MV-4-11 (cell line): ENCODE results near the gene ADAMTS8.

Experiments
- DNase-seq: peaks from one replicate; lab custom pipeline; 2025; lab: John Stamatoyannopoulos, UW

Gene ADAMTS8

DNA sequence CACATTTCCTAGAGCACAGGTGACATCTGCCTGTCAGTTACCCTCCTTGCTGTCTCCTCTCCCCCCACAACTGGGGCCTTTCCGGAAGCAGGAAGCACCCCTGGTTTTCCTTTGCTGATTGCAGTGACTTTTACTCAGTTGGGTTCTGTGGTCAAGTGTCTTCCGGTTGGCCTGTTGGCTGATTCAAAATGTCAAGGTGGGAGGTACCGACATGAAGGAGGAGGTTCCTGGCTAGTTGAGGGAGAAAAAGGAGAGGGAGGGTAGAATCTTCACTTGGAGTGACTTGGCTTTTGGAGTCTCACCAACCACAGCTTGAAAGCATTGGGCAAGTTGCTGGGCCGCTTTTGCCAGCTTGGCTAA, 10.7 kb upstream of the ADAMTS8 start:
- DNase-seq, result peak; percentile 43

DNA sequence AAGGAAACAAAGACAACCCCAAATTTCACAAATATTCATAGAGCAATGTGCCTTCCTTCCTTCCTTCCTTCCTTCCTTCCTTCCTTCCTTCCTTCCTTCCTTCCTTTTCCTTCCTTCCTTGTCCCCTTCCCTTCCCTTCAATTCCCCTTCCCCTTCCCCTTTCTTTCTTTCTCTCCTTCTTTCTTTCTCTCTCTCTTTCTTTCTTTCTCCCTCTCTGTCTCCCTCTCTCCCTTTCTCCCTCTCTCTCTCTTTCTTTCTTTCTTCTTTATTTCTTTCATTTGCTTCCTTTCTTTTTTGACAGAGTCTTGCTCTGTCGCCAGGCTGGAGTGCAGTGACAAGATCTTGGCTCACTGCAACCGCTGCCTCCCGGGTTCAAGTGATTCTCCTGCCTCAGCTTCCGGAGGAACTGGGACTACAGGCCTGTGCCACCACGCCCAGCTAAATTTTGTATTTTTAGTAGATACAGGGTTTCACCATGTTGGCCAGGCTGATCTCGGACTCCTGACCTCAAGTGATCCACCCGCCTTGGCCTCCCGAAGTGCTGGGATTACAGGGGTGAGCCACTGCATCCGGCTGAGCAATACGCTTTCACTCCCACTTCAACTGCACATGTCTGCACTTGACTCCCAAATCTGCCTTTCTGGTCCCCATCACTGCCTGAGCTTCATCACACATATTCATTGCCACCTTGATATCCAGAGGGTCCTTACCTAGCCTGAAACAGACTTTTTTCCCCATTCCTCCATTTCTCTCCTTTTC, 10.2 kb upstream of the ADAMTS8 start:
- peak; percentile 65 for DNase-seq

DNA sequence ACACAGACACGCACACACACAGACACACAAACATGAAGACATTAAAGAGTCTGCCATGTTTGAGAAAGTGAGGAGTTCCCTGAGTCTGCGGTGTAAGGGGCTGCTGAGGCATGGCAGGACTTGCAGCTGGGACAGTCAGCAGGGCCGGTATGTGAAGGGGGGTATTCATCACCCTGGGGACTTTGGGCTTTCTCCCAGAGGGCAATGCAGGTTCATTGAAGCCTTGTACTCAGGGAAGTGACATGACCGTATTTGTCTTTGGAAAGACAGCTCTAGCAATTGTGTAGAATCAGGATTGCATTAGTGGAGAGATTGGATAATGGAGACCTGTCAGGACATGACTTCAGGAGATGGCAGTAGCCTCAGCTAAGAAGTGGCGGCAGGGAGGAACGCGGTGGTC, 9.4 kb upstream of the ADAMTS8 start:
- no peak for DNase-seq

DNA sequence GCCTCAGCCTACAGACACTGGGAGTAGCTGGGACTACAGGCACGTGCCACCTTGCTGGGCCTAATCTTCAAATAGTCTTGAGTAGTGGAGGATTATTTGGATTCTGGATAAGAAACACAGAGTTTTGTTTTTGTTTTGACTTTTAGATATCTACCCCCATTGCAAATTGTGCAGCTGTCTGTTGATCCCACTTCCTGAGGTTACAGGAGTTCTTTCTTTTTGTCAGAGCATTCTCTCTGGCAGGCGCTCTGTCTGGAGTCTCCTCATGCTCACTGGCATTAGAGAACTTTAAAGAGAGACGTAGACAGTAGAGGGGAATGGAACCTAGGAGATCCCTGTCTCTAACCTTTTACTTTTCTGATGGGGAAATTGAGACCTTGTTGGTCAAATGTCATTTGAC, 7.8 kb upstream of the ADAMTS8 start:
- no peak for DNase-seq

DNA sequence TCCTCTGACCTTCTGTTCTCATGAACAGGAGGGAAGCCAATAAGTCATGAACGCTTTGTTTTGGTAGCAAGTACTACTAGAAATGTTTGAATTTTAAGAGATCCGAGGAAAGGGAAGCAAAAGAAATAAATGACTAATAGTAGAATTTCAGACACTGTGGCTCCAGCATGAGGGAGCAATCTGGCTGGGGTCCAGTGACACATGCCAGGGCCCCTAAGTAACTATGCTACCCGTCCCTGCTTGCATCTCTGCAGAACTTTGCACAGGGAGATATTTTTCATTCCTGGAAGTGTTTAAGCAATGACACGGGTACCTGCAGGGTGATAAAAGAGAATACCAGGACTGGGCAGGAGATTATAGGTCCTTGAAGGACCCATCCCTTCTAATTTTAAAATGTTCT, 7.3 kb upstream of the ADAMTS8 start:
- DNase-seq, result no peak

DNA sequence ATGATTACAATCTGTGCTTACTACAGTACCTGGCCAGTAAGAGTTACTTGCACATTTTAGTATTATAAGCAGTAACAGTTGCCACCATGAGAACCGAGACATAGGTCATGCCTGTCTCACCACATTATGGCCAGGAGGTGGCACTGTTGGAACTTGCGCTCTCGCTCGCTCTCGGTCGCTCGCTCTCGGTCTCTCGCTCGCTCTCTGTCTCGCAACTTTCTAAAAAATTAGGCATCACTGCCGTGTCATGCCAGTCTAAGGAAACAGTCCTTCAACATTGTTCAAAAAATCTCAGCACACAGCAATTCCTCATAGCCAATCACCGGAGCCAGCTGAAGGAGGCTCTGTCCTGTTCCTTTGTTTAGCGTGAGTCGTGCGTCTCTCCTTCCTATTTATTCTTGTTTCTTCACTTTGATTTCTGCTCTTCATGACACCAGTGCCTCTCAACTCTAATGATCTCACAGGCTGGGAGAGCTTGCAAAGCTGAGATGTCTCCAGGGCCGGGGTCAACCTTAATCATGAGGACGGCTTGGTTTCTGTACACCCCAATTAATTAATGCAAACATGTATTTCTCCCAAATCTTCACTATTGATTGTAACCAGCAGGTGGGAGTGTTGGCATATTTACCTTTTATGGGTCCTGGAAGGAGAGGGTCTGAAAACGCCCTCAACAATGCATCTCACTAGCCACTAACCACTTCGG, 6.3 kb upstream of the ADAMTS8 start:
- peak; percentile 69 for DNase-seq

DNA sequence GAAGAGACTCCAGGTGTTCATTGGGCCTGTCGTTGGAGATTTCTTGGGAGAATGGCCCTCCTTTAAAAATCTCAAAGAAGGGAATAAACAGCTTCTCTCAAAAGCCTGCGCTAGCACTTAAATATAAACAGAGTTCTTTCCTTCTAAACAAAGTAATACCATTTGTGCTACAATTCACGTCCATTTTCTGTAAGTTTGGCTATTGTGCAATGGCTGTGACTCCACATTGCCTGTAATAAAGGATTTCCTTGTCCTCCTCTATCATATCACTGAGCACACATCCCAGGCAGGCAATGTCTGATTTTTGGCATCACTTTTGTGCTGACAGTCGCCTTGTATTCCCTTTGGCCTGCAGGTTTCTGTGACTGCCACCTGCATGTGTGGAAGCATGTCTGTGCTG, 4.9 kb upstream of the ADAMTS8 start:
- DNase-seq, result no peak

DNA sequence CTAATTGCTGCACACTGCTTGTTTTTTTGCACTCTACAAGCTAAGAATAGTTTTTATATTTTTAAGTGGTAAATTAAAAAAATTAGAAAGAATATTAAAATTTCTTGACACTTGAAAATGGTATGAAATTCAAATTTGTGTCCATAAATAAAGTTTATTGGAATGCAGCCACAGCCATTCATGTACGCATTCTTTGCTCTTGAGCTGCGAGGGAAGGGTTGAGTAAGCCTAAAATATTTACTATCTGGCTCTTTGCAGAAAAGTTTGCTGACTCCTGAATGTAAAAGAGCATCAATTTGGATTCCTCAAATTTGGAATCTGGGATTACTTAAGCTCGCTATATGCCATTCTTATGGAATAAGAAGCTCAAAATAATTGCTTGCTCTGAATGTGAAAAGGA, 3.4 kb upstream of the ADAMTS8 start:
- no peak for DNase-seq

GRCh38 chr11:130431331-130431773, 2.9 kb upstream of the ADAMTS8 start:
- peak; percentile 13 for DNase-seq

- DNase-seq, result no peak
Measured at GRCh38 chr11:130429983-130430382, 1.6 kb upstream of the ADAMTS8 start.

DNA sequence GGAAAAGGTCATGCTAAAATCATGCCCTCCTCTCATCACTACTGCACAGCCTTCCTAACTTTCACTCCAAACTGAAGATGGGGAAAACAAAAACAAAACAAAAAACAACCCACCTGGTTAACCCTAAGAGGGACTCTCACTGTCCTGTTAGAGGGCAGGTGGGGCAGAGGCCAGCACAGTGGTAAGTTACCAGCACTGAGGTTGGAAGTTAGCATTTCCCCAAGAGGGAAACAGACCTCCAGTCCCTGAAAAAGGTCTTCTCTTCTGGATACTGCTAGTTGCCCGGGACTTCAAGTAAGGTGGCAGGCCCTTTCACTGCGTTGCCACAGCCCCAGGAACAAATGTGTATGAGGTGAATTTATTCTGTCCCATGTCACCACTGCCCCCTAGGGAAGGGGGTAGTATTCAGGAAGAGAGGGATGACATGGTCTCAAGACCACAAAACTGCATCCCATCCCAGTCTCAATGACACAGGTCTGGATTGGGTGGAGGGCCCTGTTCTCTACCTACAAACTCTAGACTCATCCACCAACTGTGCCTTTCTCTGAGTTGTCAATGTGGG, 792 bp upstream of the ADAMTS8 start:
- DNase-seq, result no peak

- DNase-seq, result no peak
Measured at GRCh38 chr11:130427581-130428315, 661 bp downstream of the ADAMTS8 start.

- DNase-seq, result no peak
Measured at GRCh38 chr11:130426837-130427341, 1.5 kb downstream of the ADAMTS8 start.

DNA sequence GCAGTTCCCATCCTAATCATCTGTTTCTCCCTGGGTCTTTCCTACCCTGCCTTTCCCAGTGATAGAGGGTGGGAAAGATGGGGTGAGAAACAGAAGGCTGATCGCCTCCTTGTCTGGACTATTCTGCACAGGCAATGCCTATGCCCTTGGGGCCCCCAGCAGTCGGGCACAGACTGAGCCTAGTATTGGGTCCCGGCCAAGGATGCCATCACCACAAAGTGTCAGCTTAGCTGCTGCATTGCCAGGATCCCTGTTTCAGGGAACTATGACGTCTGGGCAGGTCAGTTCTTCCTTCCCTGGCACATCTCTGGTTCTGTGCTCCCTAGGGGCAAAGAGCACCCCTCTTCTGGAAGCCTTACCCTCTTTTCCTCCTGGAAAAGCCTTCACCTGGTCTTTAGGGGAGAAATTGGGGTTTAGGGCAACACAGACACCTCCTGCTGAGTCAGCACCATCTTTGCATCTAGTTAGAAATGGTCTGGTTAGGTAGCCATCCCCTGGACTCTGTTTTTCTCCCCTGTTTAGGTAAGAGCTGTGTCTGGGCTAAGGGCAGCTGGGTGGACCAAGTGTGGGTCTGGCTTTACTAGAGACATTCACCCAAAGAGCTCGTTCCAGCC, 2.1 kb downstream of the ADAMTS8 start:
- DNase-seq, result no peak

- DNase-seq, result no peak
Measured at GRCh38 chr11:130425156-130425555, 3.3 kb downstream of the ADAMTS8 start.

DNA sequence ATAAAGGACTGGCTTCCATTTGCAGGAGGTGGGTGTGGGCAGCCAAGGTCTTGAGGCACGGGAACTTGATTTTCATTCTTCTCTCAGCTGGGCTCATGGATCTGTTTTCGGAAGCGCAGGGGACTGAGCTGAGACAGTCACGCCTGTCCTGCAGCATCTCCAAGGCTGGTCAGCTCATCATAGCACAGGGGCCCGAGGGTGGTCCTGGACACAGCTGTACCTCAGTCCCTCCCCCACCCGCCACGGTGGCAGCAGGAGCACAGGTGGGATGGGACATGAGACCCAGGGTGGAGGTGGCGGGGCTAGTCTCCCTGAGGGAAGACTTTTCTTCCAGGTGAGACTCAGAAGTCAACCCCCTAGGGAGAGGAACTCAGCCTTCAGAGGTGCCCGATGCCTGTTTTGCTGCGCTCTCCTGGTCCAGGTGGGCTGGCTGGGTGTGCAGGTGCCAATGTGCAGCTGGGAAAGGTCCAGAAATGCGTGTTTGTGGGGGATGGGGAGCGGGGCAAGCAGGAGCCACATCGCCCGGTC, 3.7 kb downstream of the ADAMTS8 start:
- DNase-seq, result no peak

DNA sequence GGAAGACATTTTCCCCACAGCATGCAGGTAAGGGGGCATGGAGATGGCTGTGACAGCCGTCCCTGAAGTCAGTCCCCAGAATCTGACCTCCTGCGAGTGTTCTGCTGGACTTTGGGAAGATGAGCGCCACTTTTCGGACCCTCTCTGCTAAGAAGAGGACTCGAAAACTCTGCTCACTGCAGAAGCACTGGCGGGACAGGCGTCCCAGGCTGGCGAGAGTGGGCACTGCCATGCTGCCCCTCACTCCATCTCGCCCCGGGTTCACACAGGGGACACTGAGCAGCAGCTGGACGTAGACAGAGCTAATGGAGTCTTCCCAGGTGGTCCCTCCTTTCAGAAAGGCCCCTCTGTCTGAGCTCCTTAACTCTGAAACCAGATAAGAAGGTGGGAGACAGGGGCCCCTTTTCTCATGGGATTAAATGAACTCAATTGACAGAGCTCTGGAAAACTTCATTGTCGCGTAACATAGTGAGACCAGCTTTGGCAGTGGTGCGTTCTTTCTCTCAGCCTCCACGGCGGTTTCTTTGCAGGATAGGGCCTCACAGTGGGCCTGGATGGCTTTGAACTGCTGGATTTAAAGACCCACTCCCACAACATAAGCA, 4.8 kb downstream of the ADAMTS8 start:
- no peak for DNase-seq

DNA sequence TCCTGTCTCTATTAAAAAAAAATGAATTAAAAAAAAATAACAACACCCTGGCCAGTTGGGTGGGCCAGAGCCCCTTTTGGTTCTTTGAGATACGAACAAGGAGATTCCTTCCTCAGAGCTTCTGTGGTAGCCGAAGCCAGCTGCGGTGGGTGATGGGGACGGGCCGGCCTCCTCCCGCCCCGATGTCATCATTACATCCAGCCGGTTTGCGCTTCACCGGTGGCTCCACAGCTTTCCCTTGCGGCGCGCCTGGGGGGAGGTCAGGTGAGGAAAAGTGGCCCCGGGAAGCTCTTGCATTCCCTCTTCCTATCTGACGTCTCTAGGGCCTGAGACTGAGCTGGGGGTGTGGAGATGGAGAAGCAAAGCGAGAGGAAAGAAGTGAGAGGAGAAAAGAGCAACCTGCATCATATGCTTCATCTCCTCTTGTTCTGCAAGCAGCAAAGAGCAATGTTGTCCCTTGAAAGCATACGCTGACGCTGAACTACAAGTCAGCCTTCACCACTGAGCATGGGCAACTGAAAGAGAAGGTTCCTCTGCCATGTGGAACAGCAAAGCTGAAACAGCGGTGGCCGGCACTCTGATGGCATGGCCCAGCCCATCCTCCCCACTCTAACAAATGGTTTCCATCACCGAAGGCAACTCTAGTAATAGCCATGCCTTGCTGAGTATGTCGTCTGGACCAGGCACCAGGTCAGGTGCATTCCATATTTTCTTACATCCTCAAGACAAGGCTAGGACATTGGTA, 6.0 kb downstream of the ADAMTS8 start:
- no peak for DNase-seq

DNA sequence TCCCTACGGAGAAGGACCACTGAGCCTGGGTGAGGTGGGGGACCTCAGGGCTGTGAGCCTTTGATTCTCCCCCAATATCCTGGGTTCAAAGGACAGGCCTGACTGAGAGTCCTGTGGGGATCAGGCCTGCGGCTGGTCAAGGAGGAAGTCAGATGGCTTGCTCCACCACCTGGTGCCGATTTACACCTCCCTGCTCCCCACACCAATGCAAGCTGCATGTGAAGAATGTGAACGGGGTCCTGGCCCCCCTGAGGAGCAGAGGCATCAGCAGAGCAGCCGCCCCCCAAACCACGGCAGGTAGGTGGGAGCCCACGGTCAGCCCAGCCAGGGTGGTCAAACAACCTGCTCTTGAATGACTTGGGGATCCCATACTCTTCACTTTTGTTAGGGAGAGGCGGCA, 6.7 kb downstream of the ADAMTS8 start:
- DNase-seq, result no peak

- DNase-seq, result no peak
Measured at GRCh38 chr11:130421199-130421585, 7.2 kb downstream of the ADAMTS8 start.
